GM19099 (cell line): ENCODE data around the gene KIAA1755.

ENCODE experiments used
- POLR2A ChIP-seq: IDR thresholded peaks from 3 replicates; pipeline ENCODE4 v1.6.1; 2011; ENCODE audit warnings: low read depth; ENCODE audit not compliant: insufficient read length; ENCODE audit errors: extremely low read depth

KIAA1755 gene

GRCh38 chr20:38168791-38169589 lies 91.5 kb downstream of the KIAA1755 start:
- TF ChIP-seq POLR2A: no peak

GRCh38 chr20:38167851-38168760 lies 92.4 kb downstream of the KIAA1755 start:
- no peak for TF ChIP-seq POLR2A

- TF ChIP-seq POLR2A: no peak
These were observed 93.1 kb downstream of the KIAA1755 start for GRCh38 chr20:38167328-38167850.

GRCh38 chr20:38166703-38167233 lies 93.8 kb downstream of the KIAA1755 start:
- no peak for TF ChIP-seq POLR2A

- no peak for TF ChIP-seq POLR2A
These were observed 94.4 kb downstream of the KIAA1755 start for GRCh38 chr20:38165966-38166702.

- TF ChIP-seq POLR2A: no peak
These were observed 95.2 kb downstream of the KIAA1755 start, which contains the start of gene TGM2 for GRCh38 chr20:38165089-38165965. TSS of gene TGM2 (minus strand) at chr20:38165270. CDS start at chr20:38165198, 72 bp downstream.

- no peak for TF ChIP-seq POLR2A
These were observed 95.9 kb downstream of the KIAA1755 start for GRCh38 chr20:38164624-38165088.

GRCh38 chr20:38164069-38164468 lies 96.5 kb downstream of the KIAA1755 start:
- TF ChIP-seq POLR2A: no peak

- TF ChIP-seq POLR2A: no peak
These were observed 97.4 kb downstream of the KIAA1755 start for GRCh38 chr20:38162878-38163875.

GRCh38 chr20:38162149-38162548 lies 98.4 kb downstream of the KIAA1755 start:
- no peak for TF ChIP-seq POLR2A

- TF ChIP-seq POLR2A: no peak
These were observed 99.1 kb downstream of the KIAA1755 start for GRCh38 chr20:38161412-38161774.
